ENCODE measurements around the gene ELOVL3.

- TF ChIP-seq REST (IDR thresholded peaks at IDR 0.05; ENCODE audit: insufficient read depth in 1 of 2, low read depth in 2 of 2, low read length in 2 of 2) (no peak), POLR2AphosphoS5 (IDR thresholded peaks at IDR 0.05; ENCODE audit: low read depth, low read length) (no peak), TAF1 (IDR thresholded peaks at IDR 0.05; ENCODE audit: borderline replicate concordance, insufficient read depth, low read length) (no peak), FOXP2 (optimal IDR thresholded peaks at IDR 0.05; ENCODE audit: borderline replicate concordance, extremely low read depth, extremely low read length, insufficient read depth) (no peak), SIN3A (IDR thresholded peaks at IDR 0.05; ENCODE audit: borderline replicate concordance, insufficient read depth, low read length) (no peak)
Observed at GRCh38 chr10:102236006-102236405, 9.9 kb downstream of the ELOVL3 start.
